ENCODE results near the gene ANGEL2. TPM values are rescaled to one million over a fixed set of nuclear protein-coding genes. Genes with fewer than 3 reads are reported as not detected.

The ANGEL2 gene
- total and polyA plus RNA-seq, 2 experiments from 2014 or later, result 15.2 to 49.6 TPM

GRCh38 chr1:212976586-212976985, 39.1 kb downstream of the ANGEL2 start (continued):
- TF ChIP-seq, protein P1, sequence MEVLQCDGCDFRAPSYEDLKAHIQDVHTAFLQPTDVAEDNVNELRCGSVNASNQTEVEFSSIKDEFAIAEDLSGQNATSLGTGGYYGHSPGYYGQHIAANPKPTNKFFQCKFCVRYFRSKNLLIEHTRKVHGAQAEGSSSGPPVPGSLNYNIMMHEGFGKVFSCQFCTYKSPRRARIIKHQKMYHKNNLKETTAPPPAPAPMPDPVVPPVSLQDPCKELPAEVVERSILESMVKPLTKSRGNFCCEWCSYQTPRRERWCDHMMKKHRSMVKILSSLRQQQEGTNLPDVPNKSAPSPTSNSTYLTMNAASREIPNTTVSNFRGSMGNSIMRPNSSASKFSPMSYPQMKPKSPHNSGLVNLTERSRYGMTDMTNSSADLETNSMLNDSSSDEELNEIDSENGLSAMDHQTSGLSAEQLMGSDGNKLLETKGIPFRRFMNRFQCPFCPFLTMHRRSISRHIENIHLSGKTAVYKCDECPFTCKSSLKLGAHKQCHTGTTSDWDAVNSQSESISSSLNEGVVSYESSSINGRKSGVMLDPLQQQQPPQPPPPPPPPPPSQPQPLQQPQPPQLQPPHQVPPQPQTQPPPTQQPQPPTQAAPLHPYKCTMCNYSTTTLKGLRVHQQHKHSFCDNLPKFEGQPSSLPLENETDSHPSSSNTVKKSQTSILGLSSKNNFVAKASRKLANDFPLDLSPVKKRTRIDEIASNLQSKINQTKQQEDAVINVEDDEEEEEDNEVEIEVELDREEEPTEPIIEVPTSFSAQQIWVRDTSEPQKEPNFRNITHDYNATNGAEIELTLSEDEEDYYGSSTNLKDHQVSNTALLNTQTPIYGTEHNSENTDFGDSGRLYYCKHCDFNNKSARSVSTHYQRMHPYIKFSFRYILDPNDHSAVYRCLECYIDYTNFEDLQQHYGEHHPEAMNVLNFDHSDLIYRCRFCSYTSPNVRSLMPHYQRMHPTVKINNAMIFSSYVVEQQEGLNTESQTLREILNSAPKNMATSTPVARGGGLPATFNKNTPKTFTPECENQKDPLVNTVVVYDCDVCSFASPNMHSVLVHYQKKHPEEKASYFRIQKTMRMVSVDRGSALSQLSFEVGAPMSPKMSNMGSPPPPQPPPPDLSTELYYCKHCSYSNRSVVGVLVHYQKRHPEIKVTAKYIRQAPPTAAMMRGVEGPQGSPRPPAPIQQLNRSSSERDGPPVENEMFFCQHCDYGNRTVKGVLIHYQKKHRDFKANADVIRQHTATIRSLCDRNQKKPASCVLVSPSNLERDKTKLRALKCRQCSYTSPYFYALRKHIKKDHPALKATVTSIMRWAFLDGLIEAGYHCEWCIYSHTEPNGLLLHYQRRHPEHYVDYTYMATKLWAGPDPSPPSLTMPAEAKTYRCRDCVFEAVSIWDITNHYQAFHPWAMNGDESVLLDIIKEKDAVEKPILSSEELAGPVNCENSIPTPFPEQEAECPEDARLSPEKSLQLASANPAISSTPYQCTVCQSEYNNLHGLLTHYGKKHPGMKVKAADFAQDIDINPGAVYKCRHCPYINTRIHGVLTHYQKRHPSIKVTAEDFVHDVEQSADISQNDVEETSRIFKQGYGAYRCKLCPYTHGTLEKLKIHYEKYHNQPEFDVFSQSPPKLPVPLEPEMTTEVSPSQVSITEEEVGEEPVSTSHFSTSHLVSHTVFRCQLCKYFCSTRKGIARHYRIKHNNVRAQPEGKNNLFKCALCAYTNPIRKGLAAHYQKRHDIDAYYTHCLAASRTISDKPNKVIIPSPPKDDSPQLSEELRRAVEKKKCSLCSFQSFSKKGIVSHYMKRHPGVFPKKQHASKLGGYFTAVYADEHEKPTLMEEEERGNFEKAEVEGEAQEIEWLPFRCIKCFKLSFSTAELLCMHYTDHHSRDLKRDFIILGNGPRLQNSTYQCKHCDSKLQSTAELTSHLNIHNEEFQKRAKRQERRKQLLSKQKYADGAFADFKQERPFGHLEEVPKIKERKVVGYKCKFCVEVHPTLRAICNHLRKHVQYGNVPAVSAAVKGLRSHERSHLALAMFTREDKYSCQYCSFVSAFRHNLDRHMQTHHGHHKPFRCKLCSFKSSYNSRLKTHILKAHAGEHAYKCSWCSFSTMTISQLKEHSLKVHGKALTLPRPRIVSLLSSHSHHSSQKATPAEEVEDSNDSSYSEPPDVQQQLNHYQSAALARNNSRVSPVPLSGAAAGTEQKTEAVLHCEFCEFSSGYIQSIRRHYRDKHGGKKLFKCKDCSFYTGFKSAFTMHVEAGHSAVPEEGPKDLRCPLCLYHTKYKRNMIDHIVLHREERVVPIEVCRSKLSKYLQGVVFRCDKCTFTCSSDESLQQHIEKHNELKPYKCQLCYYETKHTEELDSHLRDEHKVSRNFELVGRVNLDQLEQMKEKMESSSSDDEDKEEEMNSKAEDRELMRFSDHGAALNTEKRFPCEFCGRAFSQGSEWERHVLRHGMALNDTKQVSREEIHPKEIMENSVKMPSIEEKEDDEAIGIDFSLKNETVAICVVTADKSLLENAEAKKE (CRISPR knock-in tag; IDR thresholded peaks at IDR 0.05), result no peak
- no peak for TF ChIP-seq EZH2 (IDR thresholded peaks at IDR 0.05; ENCODE audit: low read depth, unreplicated experiment)
- TF ChIP-seq STAT1 (IDR thresholded peaks at IDR 0.05; ENCODE audit: unreplicated experiment), result no peak
- TF ChIP-seq ZNF114 (CRISPR knock-in tag; IDR thresholded peaks at IDR 0.05), result no peak
- no peak for TF ChIP-seq CTCF (conservative IDR thresholded peaks at IDR 0.05; ENCODE audit: low read depth in 2 of 2)
- no peak for TF ChIP-seq ZNF331 (CRISPR knock-in tag; IDR thresholded peaks at IDR 0.05; ENCODE audit: low read depth)
- TF ChIP-seq EZH2phosphoT487 (IDR thresholded peaks at IDR 0.05; ENCODE audit: unreplicated experiment), result no peak
